Type B pancreatic cell (in vitro differentiated cells): ENCODE measurements around the gene PLPP1. TPM values are rescaled to one million over a fixed set of nuclear protein-coding genes. Genes with fewer than 3 reads are reported as not detected.

Experiments
- DNase-seq: peaks from one replicate; pipeline ENCODE4 v3.0.0; 2021; ENCODE audit warnings: mixed read lengths; ENCODE audit not compliant: unreplicated experiment; ENCODE audit errors: extremely low spot score
- H3K27ac Mint-ChIP-seq: 2 replicates; pipeline ENCODE4 v1.8.0; 2021; ENCODE audit warnings: mild to moderate bottlenecking, mixed read lengths
- H3K27me3 Mint-ChIP-seq: 2 replicates; pipeline ENCODE4 v1.8.0; 2021; ENCODE audit warnings: mixed read lengths
- H3K36me3 Mint-ChIP-seq: 2 replicates; pipeline ENCODE4 v1.8.0; 2021; ENCODE audit warnings: mixed read lengths
- H3K4me1 Mint-ChIP-seq: one replicate; pipeline ENCODE4 v1.8.0; 2021; ENCODE audit warnings: mixed read lengths; ENCODE audit not compliant: unreplicated experiment
- H3K4me3 Mint-ChIP-seq: 2 replicates; pipeline ENCODE4 v1.8.0; 2021; ENCODE audit warnings: mild to moderate bottlenecking, mixed read lengths
- H3K9me3 Mint-ChIP-seq: 2 replicates; pipeline ENCODE4 v1.8.0; 2021; ENCODE audit warnings: mixed read lengths
- CTCF ChIP-seq: fragments of 200-600 bp; sonication (generic); conservative IDR thresholded peaks from 2 replicates; pipeline ENCODE4 v1.5.0; 2021; ENCODE audit warnings: antibody characterized with exemption, mild to moderate bottlenecking
- total RNA-seq: library from RNA; stranded (reverse); gene quantifications from 2 replicates; pipeline ENCODE4 v1.2.1, GENCODE V29; 2021; ENCODE audit warnings: low replicate concordance

PLPP1 gene
- total RNA-seq, 1 donor from 2014 or later, result 12.8 TPM

- Mint-ChIP-seq H3K4me1 (peaks cover 12% of the 10 kb centered on the region), H3K27ac (no peak overlapping the region), H3K9me3 (no peaks in the 10 kb centered on the region), H3K27me3 (no peaks in the 10 kb centered on the region), H3K4me3 (no peak overlapping the region), H3K36me3 (no peaks in the 10 kb centered on the region)
- no peak for DNase-seq
- TF ChIP-seq CTCF, result no peak
Measured at GRCh38 chr5:55570570-55570969, 35.8 kb upstream of the PLPP1 start.

- no peaks in the 10 kb centered on the region for H3K9me3 Mint-ChIP-seq
- no peak for DNase-seq
- no peak overlapping the region for H3K27ac Mint-ChIP-seq
- H3K27me3 Mint-ChIP-seq, result no peaks in the 10 kb centered on the region
- no peaks in the 10 kb centered on the region for H3K36me3 Mint-ChIP-seq
- no peak overlapping the region for H3K4me3 Mint-ChIP-seq
- TF ChIP-seq CTCF, result no peak
- H3K4me1 Mint-ChIP-seq, result peaks cover 12% of the 10 kb centered on the region
Measured at GRCh38 chr5:55570026-55570425, 35.3 kb upstream of the PLPP1 start.

GRCh38 chr5:55569513-55569865 lies 34.7 kb upstream of the PLPP1 start:
- Mint-ChIP-seq H3K36me3 (no peaks in the 10 kb centered on the region), H3K4me3 (no peak overlapping the region), H3K4me1 (peaks cover 12% of the 10 kb centered on the region), H3K27me3 (no peaks in the 10 kb centered on the region), H3K27ac (no peak overlapping the region), H3K9me3 (no peaks in the 10 kb centered on the region)
- no peak for DNase-seq
- TF ChIP-seq CTCF, result no peak

GRCh38 chr5:55568654-55569512 lies 34.1 kb upstream of the PLPP1 start:
- no peak overlapping the region for H3K27ac Mint-ChIP-seq
- peaks cover 12% of the 10 kb centered on the region for H3K4me1 Mint-ChIP-seq
- H3K27me3 Mint-ChIP-seq, result no peaks in the 10 kb centered on the region
- no peaks in the 10 kb centered on the region for H3K9me3 Mint-ChIP-seq
- no peak for TF ChIP-seq CTCF
- DNase-seq, result no peak
- no peaks in the 10 kb centered on the region for H3K36me3 Mint-ChIP-seq
- no peak overlapping the region for H3K4me3 Mint-ChIP-seq

GRCh38 chr5:55564721-55565120 lies 30.0 kb upstream of the PLPP1 start:
- Mint-ChIP-seq H3K36me3 (no peaks in the 10 kb centered on the region), H3K9me3 (no peaks in the 10 kb centered on the region), H3K4me1 (no peaks in the 10 kb centered on the region)

More at GRCh38 chr5:55564721-55565120, 30.0 kb upstream of the PLPP1 start:
- no peak for DNase-seq
- H3K27me3 Mint-ChIP-seq, result no peaks in the 10 kb centered on the region
- H3K4me3 Mint-ChIP-seq, result no peak overlapping the region
- no peak for TF ChIP-seq CTCF
- no peak overlapping the region for H3K27ac Mint-ChIP-seq
